H1 (cell line): ENCODE results near the gene LYPD6B. TPM values are rescaled to one million over a fixed set of nuclear protein-coding genes. Genes with fewer than 3 reads are reported as not detected.

Source experiments
- BACH1 ChIP-seq: IDR thresholded peaks from 2 replicates; pipeline ENCODE4 v1.6.1; 2012; ENCODE audit warnings: low read length, improper control_type of control experiment
- RFX5 ChIP-seq: IDR thresholded peaks from 2 replicates; pipeline ENCODE4 v1.6.1; 2011; ENCODE audit warnings: low read depth, low read length, improper control_type of control experiment, borderline replicate concordance
- SP4 ChIP-seq: IDR thresholded peaks from 2 replicates; pipeline ENCODE4 v1.6.1; 2012; ENCODE audit warnings: low read length, inconsistent platforms
- TAF7 ChIP-seq: optimal IDR thresholded peaks from 2 replicates; pipeline ENCODE3; 2011; ENCODE audit warnings: low read depth, mild to moderate bottlenecking, inconsistent platforms, low read length, moderate library complexity, borderline replicate concordance
- TCF12 ChIP-seq: IDR thresholded peaks from 2 replicates; pipeline ENCODE4 v1.6.1; 2011; ENCODE audit warnings: low read depth, mild to moderate bottlenecking, low read length
- polyA plus RNA-seq, 7 experiments: library from polyadenylated mRNA; depleted of rRNA in 3 of 7; stranded (reverse) in 5 of 7; unstranded in 2 of 7; fragments of >200 nt in 5 of 7; fragments of 200-250 nt in 2 of 7; gene quantifications; 1 replicate in 5 of 7; 2 replicates in 1 of 7; 4 replicates in 1 of 7; pipeline versions ENCODE4 v1.2.1 to v1.2.3, GENCODE V29; 2011 to 2013; ENCODE audit warnings: missing spikeins in 2 of 7, mixed read lengths in 2 of 7
- total RNA-seq: library from RNA; stranded (reverse); fragmentation: NEBNext Ultra II Directional; extraction: Animal tissue kit (Norgen Biotek cat#: 25700); gene quantifications from 2 replicates; pipeline ENCODE4 v1.2.1, GENCODE V29; 2021

The LYPD6B gene
- total and polyA plus RNA-seq, 2 of the 8 experiments (the other 6 are each of a cell fraction or from before 2014, with no cell fraction given) = 2.2 to 3.5 TPM

- no peak for TF ChIP-seq RFX5
- no peak for TF ChIP-seq TAF7
- no peak for TF ChIP-seq TCF12
- TF ChIP-seq SP4 = no peak
- no peak for TF ChIP-seq BACH1
Observed at GRCh38 chr2:149075105-149075504, 36.6 kb downstream of the LYPD6B start (continued).
